Occipital lobe (tissue), 2 donors: ENCODE data around the gene ILDR2. TPM values are rescaled to one million over a fixed set of nuclear protein-coding genes. Genes with fewer than 3 reads are reported as not detected.

Source experiments
- DNase-seq: peaks from one replicate; lab custom pipeline; 2025; lab: John Stamatoyannopoulos, UW
- total RNA-seq: library from RNA; depleted of rRNA; stranded (reverse); fragments of >200 nt; gene quantifications from one replicate; pipeline ENCODE4 v1.2.3, GENCODE V29; 2014

ILDR2 gene
- total RNA-seq, 1 donor from 2014 or later: 14.2 TPM

DNA sequence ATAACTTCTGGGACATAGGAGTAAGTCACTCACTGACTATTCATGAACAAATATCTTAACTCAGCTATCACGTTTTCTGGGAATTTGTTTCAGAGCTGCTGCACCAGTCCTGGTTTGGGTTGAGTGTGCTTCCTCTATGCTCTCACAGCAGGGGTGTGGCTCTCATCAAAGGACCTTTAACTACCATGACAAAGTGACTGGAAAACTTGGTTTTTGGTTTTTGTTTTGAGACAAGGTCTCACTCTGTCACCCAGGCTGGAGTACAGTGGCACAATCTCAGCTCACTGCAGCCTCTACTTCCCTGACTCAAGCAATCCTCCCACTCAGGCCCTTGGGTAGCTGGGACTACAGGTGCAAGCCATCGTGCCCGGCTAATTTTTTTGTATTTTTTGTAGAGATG, 4.1 kb downstream of the ILDR2 start:
- DNase-seq: no peak

DNA sequence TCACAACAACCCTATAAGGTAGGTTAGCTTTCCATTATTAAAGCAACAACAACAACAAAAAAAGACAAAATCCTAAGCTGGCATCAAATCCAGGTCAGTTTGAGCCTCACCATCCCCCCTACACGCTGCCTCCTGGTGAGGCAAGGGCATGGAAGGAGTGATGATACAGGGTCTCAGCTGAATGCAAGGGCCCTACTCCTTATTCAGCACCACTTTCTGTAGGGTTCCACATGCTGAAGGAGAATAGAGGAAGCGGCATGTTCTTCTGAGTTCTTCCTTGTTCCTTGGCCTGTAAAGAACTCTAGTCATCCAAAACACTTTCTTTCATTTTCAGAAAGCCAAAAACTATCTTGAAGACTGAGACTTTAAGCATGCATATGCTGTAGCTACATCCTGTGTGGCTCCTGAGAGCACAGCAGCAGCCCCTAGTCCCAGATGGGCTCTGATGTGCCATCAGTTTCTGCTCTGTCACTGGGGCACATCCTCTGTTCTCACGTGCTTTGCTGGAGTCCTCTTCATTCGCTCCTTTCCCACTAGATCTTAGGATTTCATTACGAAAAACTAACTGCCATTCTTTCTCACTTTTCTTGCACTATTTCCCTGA, 6.2 kb downstream of the ILDR2 start:
- no peak for DNase-seq

DNA sequence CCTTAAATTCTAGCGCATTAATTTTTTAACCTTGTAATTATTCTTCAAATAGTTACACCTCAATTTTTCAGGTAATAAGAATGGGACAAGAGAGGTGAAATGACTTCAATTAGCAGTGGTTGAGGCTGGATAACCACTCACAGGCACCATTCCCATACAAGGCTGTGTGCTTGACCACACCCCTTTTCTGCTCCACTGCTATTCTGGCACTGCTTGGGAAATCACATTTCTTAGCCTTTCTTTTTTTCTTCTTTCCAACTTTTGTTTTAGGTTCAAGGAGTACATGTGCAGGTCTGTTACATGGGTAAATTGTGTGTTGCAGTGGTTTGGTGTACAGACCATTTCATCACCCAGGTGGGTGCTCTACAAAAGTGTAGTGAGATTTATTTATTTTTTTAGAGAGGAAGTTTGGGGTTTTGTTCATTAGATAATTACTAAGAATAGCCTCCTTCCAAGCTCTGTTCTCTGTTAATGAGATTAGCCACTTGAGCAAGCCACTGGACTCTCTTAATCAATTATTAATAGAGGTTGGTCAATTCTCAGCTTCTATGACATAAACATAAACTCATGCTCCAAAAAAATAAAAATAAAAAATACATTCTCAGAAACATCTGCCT, 14.4 kb downstream of the ILDR2 start:
- DNase-seq: no peak

DNA sequence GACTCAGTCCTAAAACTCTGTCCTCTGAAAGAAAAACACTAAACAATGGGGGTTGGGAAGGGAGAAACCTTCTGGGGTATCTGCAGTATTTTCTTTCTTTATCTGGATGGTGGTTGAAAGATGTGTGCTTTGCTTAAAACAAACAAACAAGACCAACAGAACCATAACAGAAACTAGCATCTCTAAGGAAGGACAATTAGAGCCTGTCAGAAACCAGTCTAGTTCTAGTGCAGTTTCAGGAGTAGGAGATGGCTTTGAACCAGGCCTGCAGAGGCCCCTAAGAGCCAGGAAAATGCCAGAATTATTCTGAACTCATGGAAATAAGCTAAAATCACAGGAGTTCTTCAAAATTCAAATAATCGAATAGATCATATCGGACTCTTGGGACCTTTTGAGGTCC, 18.5 kb downstream of the ILDR2 start:
- DNase-seq: no peak

DNA sequence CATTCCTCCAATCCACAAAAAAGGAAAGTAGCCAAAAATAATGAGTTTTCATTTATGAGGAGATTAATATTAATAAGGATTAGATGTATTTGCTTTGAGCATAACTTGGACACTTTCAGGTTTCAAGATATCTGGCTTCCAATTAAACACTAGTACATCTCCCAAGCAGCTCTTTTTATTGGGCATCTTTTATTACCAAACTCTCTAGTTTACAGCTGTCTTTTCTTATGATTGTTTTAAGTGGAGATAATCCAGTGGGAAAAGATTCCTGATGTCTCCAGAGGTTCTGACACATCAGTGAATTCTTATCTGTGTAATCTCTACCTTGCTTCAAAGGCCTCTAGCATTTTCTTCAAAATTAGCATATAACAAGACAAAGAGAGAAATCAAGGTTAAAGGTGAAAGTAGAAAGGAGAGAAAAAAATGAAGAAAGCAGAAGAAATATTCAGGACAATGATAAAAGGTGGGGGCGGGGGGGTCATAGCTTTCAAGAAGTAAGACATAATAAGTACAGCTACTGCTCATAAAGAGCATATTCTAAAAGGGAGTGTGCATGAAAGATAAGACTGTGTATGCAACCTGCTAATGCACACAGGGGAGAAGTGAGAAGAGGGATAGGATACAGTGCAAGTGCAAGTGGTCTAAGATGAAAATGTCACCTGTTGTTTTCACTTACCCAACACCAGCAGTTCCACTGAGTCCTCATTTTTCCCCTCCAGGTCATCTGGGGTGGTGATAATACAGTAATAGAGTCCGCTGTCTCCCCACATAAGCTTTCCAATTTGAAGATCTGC, 19.1 kb downstream of the ILDR2 start:
- no peak for DNase-seq

DNA sequence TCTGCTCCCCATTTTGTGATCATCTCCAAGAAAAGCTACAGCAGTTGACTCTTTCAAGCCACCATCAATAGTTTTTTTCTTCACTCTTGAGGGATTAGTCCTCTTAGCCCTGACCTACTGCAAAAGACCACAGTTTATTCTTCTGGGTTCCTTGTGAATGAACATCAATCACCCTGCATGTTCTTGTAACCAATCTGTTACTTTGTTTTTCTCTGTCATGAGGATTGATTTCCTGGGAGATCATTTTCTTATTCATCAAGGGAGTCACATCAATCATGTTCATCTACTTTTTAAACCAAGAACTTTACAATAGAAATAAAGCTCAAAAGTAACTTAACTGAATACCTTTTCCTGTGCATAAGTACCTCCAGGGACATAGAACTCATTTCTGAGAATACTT, 21.8 kb downstream of the ILDR2 start:
- DNase-seq: no peak

DNA sequence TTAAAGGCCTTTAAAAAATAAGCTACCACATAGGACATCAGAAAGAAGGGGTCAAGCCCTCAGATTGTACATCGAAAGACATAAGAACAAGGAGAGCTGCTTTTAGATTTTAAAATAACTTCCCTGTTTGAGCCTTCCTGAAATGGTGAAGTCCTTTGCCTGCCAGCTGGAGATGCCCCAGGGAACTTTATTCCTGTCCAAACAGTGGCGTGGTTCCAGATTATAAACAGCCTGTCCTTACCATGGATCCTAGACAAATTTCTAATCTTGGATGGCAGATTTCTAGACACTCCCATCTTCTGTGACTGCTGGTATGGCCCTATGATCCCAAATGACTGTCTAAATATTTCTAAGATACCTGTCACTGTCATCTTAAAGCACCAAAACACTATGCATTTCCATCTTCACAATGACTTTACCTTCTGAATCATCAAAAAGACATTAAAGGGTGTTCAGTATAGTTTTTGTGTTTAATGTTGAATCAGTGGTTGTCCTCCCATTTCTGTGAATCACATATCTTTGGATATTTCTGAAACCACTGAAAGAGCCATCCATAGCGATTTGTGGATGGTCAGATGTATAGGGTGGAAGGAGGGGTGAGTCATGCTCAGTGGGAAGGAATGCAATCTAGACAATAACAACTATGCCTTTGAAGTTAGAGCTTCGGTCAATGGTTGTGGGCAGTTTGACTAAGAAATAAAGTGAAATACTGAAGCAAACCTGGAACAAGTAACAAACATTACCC, 23.2 kb downstream of the ILDR2 start:
- DNase-seq: no peak

DNA sequence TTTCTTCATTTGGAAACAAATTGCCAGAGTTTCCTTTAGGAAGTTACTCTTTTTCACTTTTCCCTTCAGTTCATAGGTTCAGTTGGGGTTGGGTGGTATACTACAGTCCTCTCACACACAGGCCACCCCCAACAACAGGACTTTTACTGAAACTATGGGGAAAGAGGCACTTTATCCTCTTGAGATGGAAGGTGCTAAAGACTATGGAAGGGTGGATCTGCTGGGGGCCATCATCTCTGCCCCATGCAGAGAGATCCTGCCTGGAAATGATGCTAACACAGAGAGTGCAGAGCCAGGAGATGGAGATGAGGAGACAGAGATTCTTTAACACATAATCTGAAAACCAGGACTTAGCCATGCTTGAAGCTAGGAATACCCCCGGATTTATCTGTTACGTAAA, 24.3 kb downstream of the ILDR2 start:
- no peak for DNase-seq

GRCh38 chr1:166950156-166950555, 25.2 kb downstream of the ILDR2 start:
- DNase-seq: no peak

DNA sequence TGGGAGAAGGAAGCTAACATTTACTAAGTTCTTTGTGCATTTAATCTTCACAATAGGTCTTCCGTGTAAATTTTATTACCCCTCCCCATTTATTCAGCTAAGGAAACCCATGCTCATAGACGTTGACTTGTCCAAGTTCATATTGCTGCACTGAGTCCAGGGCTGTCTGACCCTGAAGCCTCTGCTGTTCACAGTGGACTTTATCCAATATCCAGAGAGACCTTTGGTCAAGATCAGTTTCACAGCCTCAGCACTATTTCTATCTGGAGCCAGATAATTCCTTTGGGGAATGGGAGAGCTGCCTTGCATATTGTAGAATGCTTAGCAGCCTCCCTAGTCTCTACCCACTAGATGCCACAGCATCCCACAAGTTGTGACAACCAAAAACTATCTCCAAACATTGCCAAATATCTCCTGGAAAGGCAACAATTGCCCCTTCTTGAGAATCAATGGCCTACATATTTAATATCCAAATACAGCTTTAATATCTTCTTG, 26.4 kb downstream of the ILDR2 start:
- no peak for DNase-seq

GRCh38 chr1:166947398-166948043, 27.8 kb downstream of the ILDR2 start:
- DNase-seq: peak; percentile 82

- no peak for DNase-seq
These were observed 31.0 kb downstream of the ILDR2 start for GRCh38 chr1:166944186-166944967.

- DNase-seq: no peak
These were observed 35.5 kb downstream of the ILDR2 start for GRCh38 chr1:166939741-166940375.

DNA sequence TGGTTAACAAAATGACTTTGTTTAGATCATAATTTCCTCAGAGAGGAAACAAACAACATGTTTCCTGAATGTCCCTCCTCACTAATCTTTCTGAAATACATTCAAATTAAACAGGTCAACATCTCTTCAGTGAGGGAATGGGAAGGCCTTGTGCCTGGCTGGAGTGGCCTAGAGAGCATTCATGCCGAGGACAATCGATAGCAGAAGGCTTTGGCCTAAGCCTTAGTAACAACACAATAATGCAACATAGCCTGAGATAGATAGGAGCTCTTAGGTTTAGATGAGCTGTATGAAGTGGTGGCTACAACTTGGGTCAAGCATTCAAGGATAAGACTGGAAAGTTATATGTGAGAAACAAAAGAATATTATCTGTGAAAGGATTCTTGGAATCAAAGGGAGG, 37.4 kb downstream of the ILDR2 start:
- DNase-seq: no peak

DNA sequence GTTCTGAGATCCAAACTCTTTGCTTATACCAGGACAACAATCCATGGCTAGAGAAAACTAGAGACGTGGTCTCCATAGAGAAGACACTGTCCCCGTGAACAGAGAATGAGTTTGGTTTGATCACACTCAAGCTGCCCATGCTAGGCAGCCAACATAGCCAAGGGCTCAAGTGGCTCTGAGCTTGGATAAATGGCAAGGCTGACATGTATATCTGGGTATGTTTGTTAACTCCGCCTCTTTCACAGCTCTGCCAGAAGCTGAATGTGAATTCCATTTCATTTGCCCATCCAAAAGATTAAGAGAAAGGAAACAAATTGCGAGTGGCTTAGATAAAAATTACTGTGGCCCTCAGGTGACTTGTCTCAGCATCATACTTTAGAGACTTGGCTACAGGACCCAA, 38.0 kb downstream of the ILDR2 start:
- DNase-seq: no peak

- no peak for DNase-seq
These were observed 41.7 kb downstream of the ILDR2 start for GRCh38 chr1:166933633-166934032.

DNA sequence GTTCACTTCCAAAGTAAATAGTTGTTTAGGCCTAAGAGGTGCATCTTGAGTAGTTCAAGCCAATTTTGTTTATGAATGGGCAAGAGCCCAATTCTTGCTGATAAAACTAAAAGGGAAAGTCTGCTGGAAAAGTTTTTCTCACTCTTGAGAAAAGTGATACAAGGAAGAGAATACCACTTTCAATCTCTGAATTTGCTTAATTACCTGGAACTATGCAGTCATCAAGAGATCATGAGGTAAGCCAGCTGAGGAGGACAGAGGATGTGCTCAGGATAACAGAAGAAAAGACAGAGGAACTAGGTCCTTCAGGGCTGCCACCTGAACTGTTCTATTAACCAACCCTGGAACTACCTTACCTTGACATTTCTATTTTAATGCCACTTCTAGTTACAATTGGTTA, 42.2 kb downstream of the ILDR2 start:
- DNase-seq: no peak

DNA sequence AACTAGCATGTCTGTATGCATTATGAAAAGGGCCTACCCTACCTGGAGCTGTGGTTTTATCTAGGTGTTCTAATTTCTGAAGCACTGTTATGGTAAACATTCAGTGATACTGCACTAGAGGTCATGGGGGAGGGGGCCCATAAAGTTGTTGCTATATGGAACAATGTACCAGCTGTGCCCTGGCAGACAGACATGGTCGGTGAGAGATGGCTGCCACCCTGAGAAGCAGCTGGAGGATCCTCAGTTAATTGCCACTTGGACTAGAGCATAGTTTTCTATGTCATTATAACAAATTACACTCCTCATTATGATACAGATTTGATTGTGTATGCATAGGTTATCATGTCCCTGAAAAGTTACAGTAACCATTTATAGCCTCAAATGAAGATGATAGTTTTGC, 45.4 kb downstream of the ILDR2 start:
- DNase-seq: no peak

DNA sequence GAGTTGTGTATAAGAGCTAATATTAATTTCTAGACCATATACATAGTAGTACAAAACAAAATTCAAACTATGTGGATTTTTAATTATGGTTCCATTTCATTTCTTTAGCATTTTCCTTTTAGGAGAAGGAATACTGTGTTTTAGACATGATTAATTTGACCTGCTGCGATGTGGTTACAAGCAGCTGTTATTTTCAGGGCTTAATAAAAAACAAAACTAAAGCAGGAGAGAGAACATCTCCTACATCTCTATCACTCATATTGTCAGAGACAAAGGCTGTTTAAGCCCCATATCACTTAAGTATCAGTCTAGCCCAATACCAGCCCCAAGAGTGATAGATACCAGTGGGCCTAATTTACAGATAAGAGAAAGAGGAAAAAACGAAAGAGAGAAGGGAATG, 47.6 kb downstream of the ILDR2 start:
- DNase-seq: no peak

DNA sequence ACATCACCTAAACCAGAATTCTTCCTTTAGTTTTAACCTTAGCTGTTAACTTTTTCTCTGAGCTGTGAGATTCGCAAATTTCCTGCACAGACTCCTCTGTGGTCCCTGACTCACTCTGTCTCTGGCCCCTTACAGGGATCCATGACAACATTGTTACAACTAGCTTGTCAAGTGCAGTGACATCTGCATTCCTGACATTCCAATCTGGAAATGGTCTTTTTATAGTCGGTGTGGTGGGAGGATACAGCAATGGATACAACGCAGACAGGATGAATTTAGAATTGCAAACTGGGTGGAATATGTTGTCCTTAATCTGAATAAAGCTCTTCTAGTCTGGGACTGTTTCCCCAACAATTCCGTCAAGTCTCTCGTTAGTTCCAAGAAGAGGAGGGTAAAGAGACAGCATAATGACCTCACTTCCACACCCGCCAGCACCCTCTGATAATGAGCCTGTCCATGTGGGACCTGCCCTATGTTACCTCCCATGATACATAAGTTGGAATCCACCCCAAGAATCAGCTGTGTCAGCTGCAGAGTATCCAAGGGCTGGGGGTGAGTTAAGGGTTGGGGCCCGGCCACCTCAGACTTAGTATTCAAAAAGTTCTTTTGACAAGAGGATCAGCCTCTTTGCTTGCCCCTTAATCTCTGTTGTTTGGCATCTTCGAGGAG, 49.4 kb downstream of the ILDR2 start:
- no peak for DNase-seq
